Retinal pigment epithelial cell (primary cell): ENCODE data around the gene THSD7B.
A peak's percentile ranks its signal among the peaks of the same experiment; 100 is the strongest.
"Not testable (repeated sequence)": the region's sequence is repeated elsewhere in the genome, so short reads cannot be mapped to it uniquely, and the experiment has no call there.

ENCODE experiments used
- DNase-seq: peaks from one replicate; pipeline ENCODE4 v3.0.0-alpha.2; 2010; ENCODE audit warnings: low read depth
- H3K4me3 ChIP-seq: 2 replicates; pipeline ENCODE4 v1.5.1; 2011; ENCODE audit warnings: mild to moderate bottlenecking, low read length, control low read depth, moderate library complexity
- CTCF ChIP-seq: conservative IDR thresholded peaks from 2 replicates; pipeline ENCODE4 v1.5.1; 2011; ENCODE audit warnings: low read depth, low read length, control low read depth, inconsistent platforms

THSD7B gene

GRCh38 chr2:137049518-137049917 is 284.2 kb downstream of the THSD7B start:
- TF ChIP-seq CTCF: no peak
- no peak for DNase-seq
- no peak overlapping the region for H3K4me3 ChIP-seq

- H3K4me3 ChIP-seq: no peak overlapping the region
- DNase-seq: peak; percentile 2
- peak; percentile 52 for TF ChIP-seq CTCF
Observed at GRCh38 chr2:137050949-137051348, 285.6 kb downstream of the THSD7B start.

GRCh38 chr2:137051778-137052398 is 286.5 kb downstream of the THSD7B start:
- DNase-seq: no peak
- H3K4me3 ChIP-seq: no peak overlapping the region
- TF ChIP-seq CTCF: no peak

GRCh38 chr2:137056704-137057103 is 291.4 kb downstream of the THSD7B start:
- no peak for DNase-seq
- no peak for TF ChIP-seq CTCF
- no peak overlapping the region for H3K4me3 ChIP-seq

GRCh38 chr2:137076111-137076765 is 310.9 kb downstream of the THSD7B start:
- DNase-seq, H3K4me3 ChIP-seq: not testable (repeated sequence)

GRCh38 chr2:137091704-137092103 is 326.4 kb downstream of the THSD7B start:
- DNase-seq: no peak
- TF ChIP-seq CTCF: no peak
- no peak overlapping the region for H3K4me3 ChIP-seq

GRCh38 chr2:137093116-137093515 is 327.8 kb downstream of the THSD7B start:
- TF ChIP-seq CTCF: no peak
- DNase-seq: no peak
- no peak overlapping the region for H3K4me3 ChIP-seq
